Lower leg skin (tissue), 4 donors: ENCODE data around the gene TMEM259. TPM values are rescaled to one million over a fixed set of nuclear protein-coding genes. Genes with fewer than 3 reads are reported as not detected.

Source experiments
- DNase-seq, 2 donors: peaks; one replicate each; pipeline ENCODE4 v3.0.0-alpha.2; 2019; ENCODE audit warnings: low spot score in 2 of 2
- H3K4me3 ChIP-seq: fragments of 200-600 bp; sonication (generic); 2 replicates; pipeline ENCODE4 v1.5.1; 2017; ENCODE audit warnings: mild to moderate bottlenecking, low read depth; ENCODE audit not compliant: poor library complexity, severe bottlenecking
- CTCF ChIP-seq, 3 donors: fragments of 450-650 bp; IDR thresholded peaks; one replicate each; pipeline ENCODE4 v1.5.1; 2016; ENCODE audit warnings: antibody characterized with exemption in 3 of 3, mild to moderate bottlenecking in 3 of 3, moderate library complexity in 2 of 3
- POLR2A ChIP-seq, 2 donors: fragments of 450-650 bp; IDR thresholded peaks; one replicate each; pipeline ENCODE4 v1.6.1; 2016 to 2017; ENCODE audit warnings: antibody characterized with exemption in 2 of 2, mild to moderate bottlenecking in 1 of 2, moderate library complexity in 1 of 2
- WGBS, 2 donors: methylation state at CpG; one replicate each; pipeline ENCODE4 v1.1.5; 2018; 5-methylcytosine and 5-hydroxymethylcytosine counted together
- intact Hi-C: fragments of 100-400 bp; cut with DNase I; formaldehyde crosslinking; loops from one replicate; pipeline ENCODE4 v1.15.0; 2023; ENCODE audit warnings: low total_unique reads
- total RNA-seq, 4 donors: library from RNA; depleted of rRNA; stranded (reverse); fragments of >200 nt; gene quantifications; one replicate each; pipeline ENCODE4 v1.1.0, GENCODE V29; 2016

TMEM259 gene
- total RNA-seq, 4 donors from 2014 or later = 180 to 299 (median 226) TPM

GRCh38 chr19:1015782-1016646 lies 4.9 kb downstream of the TMEM259 start:
- 45 to 48% methylated on average over 23 to 31 of the region's 31 CpGs for WGBS, 2 donors
- TF ChIP-seq CTCF (IDR thresholded peaks at IDR 0.05) = no peak
- no peak for TF ChIP-seq POLR2A (IDR thresholded peaks at IDR 0.05)
- H3K4me3 ChIP-seq = no peak overlapping the region
- intact Hi-C loops = no loop called here
- no peak for DNase-seq

GRCh38 chr19:1015061-1015781 lies 5.7 kb downstream of the TMEM259 start:
- intact Hi-C loops = no loop called here
- WGBS, 2 donors = 75 to 84% methylated on average over 10 to 12 of the region's 29 CpGs
- TF ChIP-seq CTCF (IDR thresholded peaks at IDR 0.05) = no peak
- no peak for TF ChIP-seq POLR2A (IDR thresholded peaks at IDR 0.05)
- H3K4me3 ChIP-seq = no peak overlapping the region
- no peak for DNase-seq

- WGBS, 2 donors = 84 to 87% methylated on average over 41 to 42 of the region's 49 CpGs
- no peak for DNase-seq
- H3K4me3 ChIP-seq = no peak overlapping the region
- intact Hi-C loops = no loop called here
- no peak for TF ChIP-seq CTCF (IDR thresholded peaks at IDR 0.05)
- no peak for TF ChIP-seq POLR2A (IDR thresholded peaks at IDR 0.05)
Measured at GRCh38 chr19:1014161-1015060, 6.5 kb downstream of the TMEM259 start.

- 83 to 88% methylated on average over 7 to 10 of the region's 10 CpGs for WGBS, 2 donors
- DNase-seq = no peak
- intact Hi-C loops = no loop called here
- no peak for TF ChIP-seq POLR2A (IDR thresholded peaks at IDR 0.05)
- TF ChIP-seq CTCF (IDR thresholded peaks at IDR 0.05) = no peak
- no peak overlapping the region for H3K4me3 ChIP-seq
Measured at GRCh38 chr19:1013218-1013617, 7.7 kb downstream of the TMEM259 start.

- intact Hi-C loops = no loop called here
- DNase-seq = no peak
- 94% methylated on average over 10 to 11 of the region's 18 CpGs for WGBS, 2 donors
Measured at GRCh38 chr19:1012334-1012733, 8.6 kb downstream of the TMEM259 start.

More at GRCh38 chr19:1012334-1012733, 8.6 kb downstream of the TMEM259 start:
- no peak for TF ChIP-seq POLR2A (IDR thresholded peaks at IDR 0.05)
- H3K4me3 ChIP-seq = no peak overlapping the region
